Skin epidermis (tissue), 12 donors: ENCODE results near the gene FXYD7.
"Not testable (repeated sequence)": the region's sequence is repeated elsewhere in the genome, so short reads cannot be mapped to it uniquely, and the experiment has no call there.

Experiments
- H3K27ac ChIP-seq, 21 experiments: fragments of 200-600 bp; sonication (generic) in 11 of 21; one replicate each; pipeline ENCODE4 v1.5.0; 2020; ENCODE audit warnings: mild to moderate bottlenecking in 3 of 21, inconsistent platforms in 2 of 21, moderate library complexity in 2 of 21
- H3K4me3 ChIP-seq, 7 experiments: fragments of 200-600 bp; sonication (generic) in 2 of 7; one replicate each; pipeline ENCODE4 v1.5.0; 2020; ENCODE audit warnings: inconsistent platforms in 2 of 7, mild to moderate bottlenecking in 2 of 7, moderate library complexity in 1 of 7

The FXYD7 gene

GRCh38 chr19:35140207-35140961 lies 2.7 kb upstream of the FXYD7 start:
- peak overlapping the region in 3 of 7 experiments; percentile 16 to 34 (median 17) for H3K4me3 ChIP-seq
- H3K27ac ChIP-seq = peak overlapping the region in 16 of 21 experiments; percentile 27 to 93 (median 67)

- Histone ChIP-seq H3K4me3 (peak overlapping the region in 5 of 7 experiments; percentile 4 to 34 (median 17)), H3K27ac (peak overlapping the region in 10 of 21 experiments; percentile 52 to 93 (median 76))
These were observed 1.9 kb upstream of the FXYD7 start for GRCh38 chr19:35140962-35141836.

GRCh38 chr19:35141837-35142605 lies 1.0 kb upstream of the FXYD7 start:
- H3K4me3 ChIP-seq = peak overlapping the region in 3 of 7 experiments; percentile 4 to 28 (median 10)
- H3K27ac ChIP-seq = peak overlapping the region in 5 of 21 experiments; percentile 8 to 44 (median 24)

GRCh38 chr19:35142606-35143230 lies 337 bp upstream of the FXYD7 start:
- Histone ChIP-seq H3K4me3 (peak overlapping the region in 3 of 7 experiments; percentile 2 to 9 (median 8)), H3K27ac (peak overlapping the region in 4 of 21 experiments; percentile 3 to 26 (median 16))

- Histone ChIP-seq H3K27ac (no peak overlapping the region), H3K4me3 (no peak overlapping the region)
These were observed 763 bp downstream of the FXYD7 start for GRCh38 chr19:35143818-35144217.

- H3K4me3 ChIP-seq = no peak overlapping the region
- H3K27ac ChIP-seq = no peak overlapping the region
These were observed 1.2 kb downstream of the FXYD7 start for GRCh38 chr19:35144259-35144599.

GRCh38 chr19:35144600-35145436 lies 1.8 kb downstream of the FXYD7 start:
- Histone ChIP-seq H3K4me3 (no peak overlapping the region), H3K27ac (no peak overlapping the region)

GRCh38 chr19:35146746-35147459 lies 3.8 kb downstream of the FXYD7 start:
- no peak overlapping the region for H3K27ac ChIP-seq
- no peak overlapping the region for H3K4me3 ChIP-seq

GRCh38 chr19:35149463-35149862 lies 6.4 kb downstream of the FXYD7 start:
- Histone ChIP-seq H3K27ac (no peak overlapping the region), H3K4me3 (no peak overlapping the region)

- H3K4me3 ChIP-seq = no peak overlapping the region
These were observed 7.4 kb downstream of the FXYD7 start for GRCh38 chr19:35150445-35150844.

GRCh38 chr19:35151273-35152065 lies 8.4 kb downstream of the FXYD7 start:
- Histone ChIP-seq H3K4me3 (no peak overlapping the region), H3K27ac (no peak overlapping the region)

More at GRCh38 chr19:35150445-35150844, 7.4 kb downstream of the FXYD7 start:
- H3K27ac ChIP-seq = no peak overlapping the region

GRCh38 chr19:35153129-35153522 lies 10.1 kb downstream of the FXYD7 start:
- H3K27ac ChIP-seq = peak overlapping the region in 1 of 21 experiments; percentile 96
- H3K4me3 ChIP-seq = not testable (repeated sequence)

GRCh38 chr19:35153701-35154524 lies 10.9 kb downstream of the FXYD7 start:
- peak overlapping the region; percentile 51 to 75 (median 67) for H3K4me3 ChIP-seq
- H3K27ac ChIP-seq = peak overlapping the region in 20 of 21 experiments; percentile 47 to 97 (median 87)

- H3K27ac ChIP-seq = peak within 1 kb of the TSS; percentile 47 to 97 (median 87)
- H3K4me3 ChIP-seq = peak within 1 kb of the TSS; percentile 51 to 75 (median 67)
These were observed 11.7 kb downstream of the FXYD7 start, which contains the start of gene FXYD5 for GRCh38 chr19:35154525-35155406. Gene FXYD5 (plus strand): TSS chr19:35154735. CDS start chr19:35155551, 816 bp downstream.

GRCh38 chr19:35155441-35155840 lies 12.4 kb downstream of the FXYD7 start:
- Histone ChIP-seq H3K27ac (peak overlapping the region; percentile 47 to 97 (median 87)), H3K4me3 (peak overlapping the region; percentile 51 to 75 (median 67))
